B cell (primary cell): ENCODE data around the gene TNNT3. TPM values are rescaled to one million over a fixed set of nuclear protein-coding genes. Genes with fewer than 3 reads are reported as not detected.
"Not testable (repeated sequence)": the region's sequence is repeated elsewhere in the genome, so short reads cannot be mapped to it uniquely, and the experiment has no call there.

Experiments used
- ATAC-seq: fragments of 200-7000 bp; cut with Tn5 transposase; one replicate; pipeline ENCODE4 v1.10.0; 2021; ENCODE audit warnings: low read depth, mild to moderate bottlenecking, moderate number of reproducible peaks, moderate library complexity
- CTCF ChIA-PET: fragments of 350-600 bp; sonication (Branson Sonifier 250); formaldehyde crosslinking; loops from one replicate; lab custom pipeline; 2021; ENCODE audit warnings: antibody characterized with exemption, inconsistent platforms; lab: Charles Lee
- POLR2A ChIA-PET: fragments of 350-600 bp; sonication (Branson Sonifier 250); formaldehyde crosslinking; loops from one replicate; lab custom pipeline; 2021; ENCODE audit warnings: antibody characterized with exemption; lab: Charles Lee
- DNase-seq: peaks from one replicate; pipeline ENCODE4 v3.0.0; 2013
- H2AFZ ChIP-seq: 2 replicates; pipeline ENCODE4 v1.6.1; 2012; ENCODE audit warnings: mild to moderate bottlenecking, low read depth, low read length; ENCODE audit not compliant: insufficient read depth, poor library complexity, severe bottlenecking
- H3K27ac ChIP-seq, 2 donors: 1 replicate in 1 of 2; 2 replicates in 1 of 2; pipeline ENCODE4 v1.5.1; 2012 to 2013; ENCODE audit warnings: low read length in 2 of 2, mild to moderate bottlenecking in 2 of 2, moderate library complexity in 1 of 2
- H3K27me3 ChIP-seq, 4 experiments: fragments of 200-600 bp in 1 of 4; sonication (generic) in 1 of 4; replicated peaks in 1 of 4; 1 replicate in 2 of 4; 2 replicates in 2 of 4; pipeline versions ENCODE4 v1.6.1 to v1.7.0; 2013 to 2016; ENCODE audit warnings: low read length in 3 of 4, mild to moderate bottlenecking in 2 of 4, mixed read lengths in 1 of 4, moderate library complexity in 1 of 4; ENCODE audit not compliant: insufficient read depth in 4 of 4, control insufficient read depth in 3 of 4; ENCODE audit errors: control extremely low read depth in 1 of 4
- H3K36me3 ChIP-seq, 2 experiments: replicated peaks in 1 of 2; 1 replicate in 1 of 2; 2 replicates in 1 of 2; pipeline versions ENCODE4 v1.6.1 to v1.7.1; 2013; ENCODE audit warnings: low read length in 1 of 2; ENCODE audit not compliant: insufficient read depth in 2 of 2, control insufficient read depth in 1 of 2; ENCODE audit errors: control extremely low read depth in 1 of 2, extremely low read depth in 1 of 2
- H3K4me1 ChIP-seq, 2 donors: fragments of 200-600 bp in 1 of 2; sonication (generic) in 1 of 2; 1 replicate in 1 of 2; 2 replicates in 1 of 2; pipeline versions ENCODE4 v1.5.1 to v1.6.1; 2013 to 2017; ENCODE audit warnings: low read length in 2 of 2; ENCODE audit not compliant: control insufficient read depth in 2 of 2, insufficient read depth in 2 of 2
- H3K4me2 ChIP-seq: replicated peaks from 2 replicates; pipeline ENCODE3; 2012; ENCODE audit warnings: mild to moderate bottlenecking, low read depth, low read length; ENCODE audit not compliant: poor library complexity, severe bottlenecking
- H3K4me3 ChIP-seq, 5 experiments: fragments of 200-600 bp in 1 of 5; sonication (generic) in 1 of 5; 1 replicate in 3 of 5; 2 replicates in 2 of 5; pipeline versions ENCODE4 v1.5.1 to v1.7.0; 2011 to 2016; ENCODE audit warnings: low read length in 4 of 5, mild to moderate bottlenecking in 4 of 5, low read depth in 2 of 5, control low read depth in 1 of 5, moderate library complexity in 1 of 5; ENCODE audit not compliant: insufficient read depth in 1 of 5; ENCODE audit errors: control extremely low read depth in 1 of 5, extremely low read depth in 1 of 5
- H3K79me2 ChIP-seq: fragments of 200-600 bp; sonication (generic); one replicate; pipeline ENCODE4 v1.6.0; 2016; ENCODE audit warnings: low read length; ENCODE audit not compliant: control insufficient read depth, insufficient read depth
- H3K9ac ChIP-seq: fragments of 200-600 bp; sonication (generic); 2 replicates; pipeline ENCODE4 v1.6.1; 2017; ENCODE audit warnings: mild to moderate bottlenecking, low read length, moderate library complexity
- H3K9me3 ChIP-seq, 3 donors: one replicate each; pipeline versions ENCODE4 v1.6.1 to v1.7.1; 2013; ENCODE audit warnings: low read length in 2 of 3; ENCODE audit not compliant: control insufficient read depth in 2 of 3, insufficient read depth in 1 of 3; ENCODE audit errors: control extremely low read depth in 1 of 3
- H4K20me1 ChIP-seq: 2 replicates; pipeline ENCODE4 v1.6.0; 2012; ENCODE audit warnings: mild to moderate bottlenecking, low read length; ENCODE audit not compliant: insufficient read depth, control insufficient read depth, poor library complexity, severe bottlenecking
- H3K27ac Mint-ChIP-seq: one replicate; pipeline ENCODE4 v1.8.0; 2021; ENCODE audit warnings: mixed read lengths
- H3K27me3 Mint-ChIP-seq: one replicate; pipeline ENCODE4 v1.8.0; 2021; ENCODE audit warnings: mixed read lengths
- H3K4me1 Mint-ChIP-seq: one replicate; pipeline ENCODE4 v1.8.0; 2021; ENCODE audit warnings: mixed read lengths
- H3K4me3 Mint-ChIP-seq: one replicate; pipeline ENCODE4 v1.8.0; 2021; ENCODE audit warnings: mixed read lengths
- H3K9me3 Mint-ChIP-seq: one replicate; pipeline ENCODE4 v1.8.0; 2022; ENCODE audit warnings: mixed read lengths; ENCODE audit not compliant: insufficient read depth
- CTCF ChIP-seq: fragments of 200-600 bp; IDR thresholded peaks from one replicate; pipeline ENCODE4 v1.8.0; 2022; ENCODE audit warnings: antibody characterized with exemption, mild to moderate bottlenecking
- EZH2 ChIP-seq: IDR thresholded peaks from 2 replicates; pipeline ENCODE4 v1.6.1; 2012; ENCODE audit warnings: borderline replicate concordance, low read depth, mild to moderate bottlenecking, moderate library complexity, low read length; ENCODE audit not compliant: insufficient read depth, poor library complexity, severe bottlenecking
- WGBS: methylation state at CpG from one replicate; pipeline ENCODE4 v1.1.5; 2013; ENCODE audit warnings: missing lambda C conversion rate; ENCODE audit not compliant: insufficient coverage; 5-methylcytosine and 5-hydroxymethylcytosine counted together
- intact Hi-C: fragments of 100-400 bp; cut with micrococcal nuclease; formaldehyde crosslinking; loops from one replicate; pipeline ENCODE4 v1.10.0; 2022
- polyA plus RNA-seq: library from polyadenylated mRNA; depleted of rRNA; stranded (reverse); fragments of >200 nt; gene quantifications from 2 replicates; pipeline ENCODE4 v1.2.3, GENCODE V29; 2012
- total RNA-seq, 2 donors: library from RNA; stranded (reverse); fragments of 120-200 nt in 1 of 2; gene quantifications; 1 replicate in 1 of 2; 2 replicates in 1 of 2; pipeline versions ENCODE4 v1.2.3 to v1.2.4, GENCODE V29; 2013 to 2022

Gene TNNT3
- total and polyA plus RNA-seq, 2 donors (not counting 1 experiment from before 2014, with no cell fraction given) = 2.5 to 10.0 TPM

- Mint-ChIP-seq H3K4me1 (peaks cover 37% of the 10 kb centered on the region), H3K27ac (no peak overlapping the region), H3K4me3 (no peak overlapping the region), H3K9me3 (no peaks in the 10 kb centered on the region), H3K27me3 (no peaks in the 10 kb centered on the region)
- TF ChIP-seq EZH2 (no peak), CTCF (no peak)
- Histone ChIP-seq H3K4me2 (no peak overlapping the region), H3K36me3 (peaks cover 13 to 84% of the 10 kb centered on the region in 2 experiments), H3K4me1 (peaks cover 37 to 43% of the 10 kb centered on the region in 2 donors), H4K20me1 (peaks cover 95% of the 10 kb centered on the region), H3K27ac (no peak overlapping the region), H3K9ac (no peak overlapping the region), H3K4me3 (no peak overlapping the region), H3K27me3 (no peaks in the 10 kb centered on the region), H3K9me3 (no peaks in the 10 kb centered on the region), H3K79me2 (peaks cover 18% of the 10 kb centered on the region), H2AFZ (no peak overlapping the region)
- ChIA-PET POLR2A (no interaction called here), CTCF (interaction anchor here (1.0 to 1.5 kb wide), 2 partner anchors 38 to 190 kb away, joined by 3 to 4 read pairs; no protein-coding TSS in a partner anchor)
- no peak for ATAC-seq
- WGBS = 100% methylated on average over 5 of the region's 5 CpGs
- DNase-seq = no peak
- intact Hi-C loops = loop anchor here (5.0 kb wide), 2 partner anchors 33 to 268 kb away; partner anchors contain the start of gene TNNT3
These were observed 35.2 kb upstream of the TNNT3 start for GRCh38 chr11:1884303-1884700.

- H3K9ac ChIP-seq, H2AFZ ChIP-seq, H3K27me3 ChIP-seq, H3K27me3 Mint-ChIP-seq, H3K9me3 ChIP-seq, H3K27ac ChIP-seq, H3K4me3 ChIP-seq, ATAC-seq, H3K9me3 Mint-ChIP-seq, intact Hi-C loops, POLR2A ChIA-PET, DNase-seq, H3K79me2 ChIP-seq, H3K4me2 ChIP-seq, H3K4me3 Mint-ChIP-seq, CTCF ChIA-PET: not testable (repeated sequence)
- Histone ChIP-seq H3K36me3 (peaks cover 13 to 68% of the 10 kb centered on the region in 2 experiments), H3K4me1 (peaks cover 36 to 43% of the 10 kb centered on the region in 2 donors), H4K20me1 (peaks cover 95% of the 10 kb centered on the region)
- Mint-ChIP-seq H3K4me1 (peaks cover 30% of the 10 kb centered on the region), H3K27ac (peak overlapping the region; percentile 6)
- WGBS = 96% methylated on average over 13 of the region's 13 CpGs
These were observed 33.0 kb upstream of the TNNT3 start for GRCh38 chr11:1886551-1886950.
